Upper lobe of left lung (tissue), 6 donors: ENCODE measurements around the gene TRIM58. TPM values are rescaled to one million over a fixed set of nuclear protein-coding genes. Genes with fewer than 3 reads are reported as not detected.

ENCODE experiments used
- ATAC-seq, 2 donors: fragments of 200-7000 bp; cut with Tn5 transposase; one replicate each; pipeline ENCODE4 v1.9.1; 2022; ENCODE audit warnings: mild to moderate bottlenecking in 2 of 2, moderate library complexity in 2 of 2; ENCODE audit not compliant: low FRiP score in 2 of 2
- DNase-seq, 2 donors: peaks; one replicate each; pipeline ENCODE4 v3.0.0-alpha.2; 2019 to 2020
- H3K27ac ChIP-seq, 4 donors: fragments of 200-600 bp; sonication (generic); one replicate each; pipeline ENCODE4 v1.5.1; 2016 to 2019
- H3K27me3 ChIP-seq, 4 donors: fragments of 200-600 bp; sonication (generic); one replicate each; pipeline ENCODE4 v1.5.1; 2017 to 2019
- H3K36me3 ChIP-seq, 4 donors: fragments of 200-600 bp; sonication (generic); one replicate each; pipeline ENCODE4 v1.5.1; 2016 to 2019
- H3K4me1 ChIP-seq, 4 donors: fragments of 200-600 bp; sonication (generic); one replicate each; pipeline ENCODE4 v1.5.1; 2018 to 2019
- H3K4me3 ChIP-seq, 4 donors: fragments of 200-600 bp; sonication (generic); one replicate each; pipeline ENCODE4 v1.5.1; 2017 to 2019; ENCODE audit warnings: mild to moderate bottlenecking in 2 of 4, moderate library complexity in 1 of 4
- H3K9me3 ChIP-seq, 4 donors: fragments of 200-600 bp; sonication (generic); one replicate each; pipeline ENCODE4 v1.5.1; 2018 to 2019
- EP300 ChIP-seq, 4 donors: sonication (generic); formaldehyde crosslinking; IDR thresholded peaks; one replicate each; pipeline ENCODE4 v1.5.1; 2017; ENCODE audit warnings: antibody characterized with exemption in 4 of 4, control low read depth in 2 of 4
- POLR2A ChIP-seq, 4 donors: fragments of 450-650 bp; IDR thresholded peaks; one replicate each; pipeline ENCODE4 v1.5.1; 2016 to 2017; ENCODE audit warnings: antibody characterized with exemption in 4 of 4, mild to moderate bottlenecking in 2 of 4
- POLR2AphosphoS5 ChIP-seq, 2 donors: sonication (generic); formaldehyde crosslinking; IDR thresholded peaks; one replicate each; pipeline ENCODE4 v1.5.1; 2017; ENCODE audit warnings: antibody characterized with exemption in 2 of 2
- WGBS, 2 donors: methylation state at CpG; one replicate each; pipeline ENCODE4 v1.1.5; 2017 to 2018; 5-methylcytosine and 5-hydroxymethylcytosine counted together
- total RNA-seq, 6 donors: library from RNA; depleted of rRNA in 4 of 6; stranded (reverse); fragments of >200 nt in 4 of 6; gene quantifications; one replicate each; pipeline versions ENCODE4 v1.1.0 to v1.2.1, GENCODE V29; 2016 to 2021
- TF ChIP-seq, protein P1 (sequence below), 6 experiments: fragments of 450-650 bp in 4 of 6; fragments of 200-600 bp in 2 of 6; sonication (generic) in 2 of 6; IDR thresholded peaks; one replicate each; pipeline ENCODE4 v1.5.1; 2016 to 2019; ENCODE audit warnings: antibody characterized with exemption in 6 of 6
- donor health status: DM: no; HTN: no; CAD: no; lungs with moderate emphysema.
- donor health status: DM: no; HTN: yes; CAD: no; lungs with severe emphysema.

Gene TRIM58
- total RNA-seq, 6 donors from 2014 or later, result 1.0 to 15.1 (median 4.6) TPM

DNA sequence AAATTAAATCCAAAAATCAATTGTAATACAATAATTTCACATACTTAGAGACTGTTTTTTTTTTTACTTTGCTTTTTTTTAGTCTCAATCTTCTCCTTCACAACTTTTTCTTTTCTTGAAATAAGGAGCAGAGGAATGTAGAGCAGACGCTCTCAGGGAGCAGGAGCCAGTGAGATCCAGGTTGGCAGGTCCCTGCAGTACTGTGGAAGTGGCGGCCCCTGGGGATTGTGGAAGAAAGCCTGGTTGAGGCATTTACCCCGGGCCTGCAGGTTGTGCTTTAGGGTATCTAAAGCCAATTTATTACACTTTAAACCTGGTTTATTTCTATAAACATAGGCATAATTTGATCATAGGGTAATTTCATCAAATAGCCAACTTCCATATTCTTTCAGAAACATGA, 67.0 kb downstream of the TRIM58 start:
- 63 to 67% methylated on average over 3 of the region's 3 CpGs for WGBS, 2 donors
- TF ChIP-seq POLR2A (IDR thresholded peaks at IDR 0.05), result no peak
- no peak for TF ChIP-seq POLR2AphosphoS5 (IDR thresholded peaks at IDR 0.05)
- TF ChIP-seq EP300 (IDR thresholded peaks at IDR 0.05), result no peak
- TF ChIP-seq, protein P1, sequence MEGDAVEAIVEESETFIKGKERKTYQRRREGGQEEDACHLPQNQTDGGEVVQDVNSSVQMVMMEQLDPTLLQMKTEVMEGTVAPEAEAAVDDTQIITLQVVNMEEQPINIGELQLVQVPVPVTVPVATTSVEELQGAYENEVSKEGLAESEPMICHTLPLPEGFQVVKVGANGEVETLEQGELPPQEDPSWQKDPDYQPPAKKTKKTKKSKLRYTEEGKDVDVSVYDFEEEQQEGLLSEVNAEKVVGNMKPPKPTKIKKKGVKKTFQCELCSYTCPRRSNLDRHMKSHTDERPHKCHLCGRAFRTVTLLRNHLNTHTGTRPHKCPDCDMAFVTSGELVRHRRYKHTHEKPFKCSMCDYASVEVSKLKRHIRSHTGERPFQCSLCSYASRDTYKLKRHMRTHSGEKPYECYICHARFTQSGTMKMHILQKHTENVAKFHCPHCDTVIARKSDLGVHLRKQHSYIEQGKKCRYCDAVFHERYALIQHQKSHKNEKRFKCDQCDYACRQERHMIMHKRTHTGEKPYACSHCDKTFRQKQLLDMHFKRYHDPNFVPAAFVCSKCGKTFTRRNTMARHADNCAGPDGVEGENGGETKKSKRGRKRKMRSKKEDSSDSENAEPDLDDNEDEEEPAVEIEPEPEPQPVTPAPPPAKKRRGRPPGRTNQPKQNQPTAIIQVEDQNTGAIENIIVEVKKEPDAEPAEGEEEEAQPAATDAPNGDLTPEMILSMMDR (IDR thresholded peaks at IDR 0.05), result no peak
- no peaks in the 10 kb centered on the region for H3K4me1 ChIP-seq
- no peaks in the 10 kb centered on the region for H3K36me3 ChIP-seq
- H3K27me3 ChIP-seq, result no peaks in the 10 kb centered on the region
- no peak for ATAC-seq
- no peak overlapping the region for H3K27ac ChIP-seq
- H3K4me3 ChIP-seq, result no peak overlapping the region
- DNase-seq, result no peak
- no peaks in the 10 kb centered on the region for H3K9me3 ChIP-seq

DNA sequence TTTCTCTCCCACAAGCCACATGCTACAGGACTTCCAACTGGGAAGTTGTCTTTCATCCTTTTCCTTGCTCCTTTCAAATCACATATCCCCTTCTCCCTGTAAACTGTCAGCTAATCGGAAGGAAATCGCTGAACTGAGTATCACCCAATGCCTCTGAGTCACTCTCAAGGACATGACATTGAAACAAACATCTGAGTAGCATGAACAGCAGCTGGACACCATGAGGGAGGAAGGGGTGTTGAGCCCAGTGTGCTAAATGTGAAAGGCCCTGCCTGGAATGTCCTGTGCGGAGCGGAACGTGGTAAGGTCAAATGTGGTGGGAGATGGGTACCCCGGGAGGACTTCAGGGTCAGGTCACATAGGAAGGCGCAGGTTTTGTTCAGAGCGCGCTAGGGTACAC, 67.9 kb downstream of the TRIM58 start, which contains the start of gene OR2AJ1:
Gene OR2AJ1, plus strand, starts transcription at position 22 of the 400 bp plus-strand sequence. CDS start 8,880 bp downstream, outside the sequence.
- no peaks in the 10 kb centered on the region for H3K4me1 ChIP-seq
- 88 to 91% methylated on average over 9 of the region's 9 CpGs for WGBS, 2 donors
- H3K9me3 ChIP-seq, result no peaks in the 10 kb centered on the region
- no peaks in the 10 kb centered on the region for H3K27me3 ChIP-seq
- TF ChIP-seq EP300 (IDR thresholded peaks at IDR 0.05) (no peak), POLR2AphosphoS5 (IDR thresholded peaks at IDR 0.05) (no peak), POLR2A (IDR thresholded peaks at IDR 0.05) (no peak)
- TF ChIP-seq, protein P1 (IDR thresholded peaks at IDR 0.05), result no peak
- no peak within 1 kb of the TSS for H3K4me3 ChIP-seq
- no peak within 1 kb of the TSS for H3K27ac ChIP-seq
- DNase-seq, result no peak
- H3K36me3 ChIP-seq, result no peaks in the 10 kb centered on the region
- no peak for ATAC-seq

Other genes starting within 250 kb of the TRIM58 start
- gene OR13G1, start 177.4 kb upstream of the TRIM58 start, total RNA-seq, result not detected
- gene OR6F1, start 140.5 kb upstream of the TRIM58 start, total RNA-seq, result not detected
- gene OR14K1, start 118.6 kb upstream of the TRIM58 start, total RNA-seq, result not detected
- gene OR14A2, start 109.0 kb upstream of the TRIM58 start, total RNA-seq, result not detected
- not detected for gene OR1C1, start 96.6 kb upstream of the TRIM58 start, total RNA-seq
- not detected for gene OR14A16, start 33.1 kb upstream of the TRIM58 start, total RNA-seq
- not detected for gene OR11L1, start 15.3 kb upstream of the TRIM58 start, total RNA-seq
- gene OR2W3, start 38.4 kb downstream of the TRIM58 start, total RNA-seq, result 1 to 10 TPM in 1 of 6 donors, under 1 TPM in 2, not detected in 3; 0.27 to 5.3 (median 0.31) TPM
- gene OR2T8, start 63.1 kb downstream of the TRIM58 start, total RNA-seq, result not detected
- gene OR2AJ1, start 67.7 kb downstream of the TRIM58 start, total RNA-seq, result under 1 TPM in 1 of 6 donors, not detected in 5; 0.49 TPM
- not detected for gene OR2L8, start 91.7 kb downstream of the TRIM58 start, total RNA-seq
- not detected for gene OR2AK2, start 108.0 kb downstream of the TRIM58 start, total RNA-seq
- gene OR2L5, start 156.5 kb downstream of the TRIM58 start, total RNA-seq, result not detected
- gene OR2L2, start 172.9 kb downstream of the TRIM58 start, total RNA-seq, result under 1 TPM in 3 of 6 donors, not detected in 3; under 0.01 to 0.20 (median 0.13) TPM
- not detected for gene OR2L3, start 189.6 kb downstream of the TRIM58 start, total RNA-seq
- not detected for gene OR2L13, start 238.0 kb downstream of the TRIM58 start, total RNA-seq